ENCODE measurements around the gene HACE1. TPM values are rescaled to one million over a fixed set of nuclear protein-coding genes. Genes with fewer than 3 reads are reported as not detected.

HACE1 gene
- total and polyA plus RNA-seq, 2 donors from 2014 or later, result 6.2 to 12.3 TPM

- Histone ChIP-seq H3K27ac (ENCODE audit: low read depth in 2 of 2, low read length in 2 of 2) (no peak overlapping the region), H3K4me3 (ENCODE audit: low read length in 3 of 3) (no peak overlapping the region), H3K9me3 (ENCODE audit: control insufficient read depth in 2 of 3, insufficient read depth in 1 of 3, low read length in 3 of 3) (peaks cover 0 to 6% (median 4%) of the 10 kb centered on the region in 3 donors), H3K36me3 (ENCODE audit: control insufficient read depth in 2 of 3, insufficient read depth in 3 of 3, low read length in 3 of 3) (no peaks in the 10 kb centered on the region), H3K4me1 (ENCODE audit: control insufficient read depth in 2 of 3, insufficient read depth in 2 of 3, low read depth in 1 of 3, low read length in 3 of 3) (no peaks in the 10 kb centered on the region), H3K27me3 (ENCODE audit: control insufficient read depth, insufficient read depth, low read length) (no peaks in the 10 kb centered on the region), H3K9ac (ENCODE audit: low read length in 3 of 3) (no peak overlapping the region)
- DNase-seq (peak in 4 of 5 donors; percentile 51 to 87 (median 76)), FAIRE-seq (no peak)
- TF ChIP-seq CTCF (IDR thresholded peaks at IDR 0.05; ENCODE audit: borderline replicate concordance, extremely low read depth, insufficient read depth), result no peak
- intact Hi-C loops (cut with DNase I), result no loop called here
Observed at GRCh38 chr6:104887350-104887749, 27.6 kb upstream of the HACE1 start.

GRCh38 chr6:104885518-104886043, 25.9 kb upstream of the HACE1 start:
- no peaks in the 10 kb centered on the region for H3K36me3 ChIP-seq (ENCODE audit: control insufficient read depth in 2 of 3, insufficient read depth in 3 of 3, low read length in 3 of 3)
- no peak overlapping the region for H3K27ac ChIP-seq (ENCODE audit: low read depth in 2 of 2, low read length in 2 of 2)
- H3K27me3 ChIP-seq (ENCODE audit: control insufficient read depth, insufficient read depth, low read length), result no peaks in the 10 kb centered on the region
- TF ChIP-seq CTCF (IDR thresholded peaks at IDR 0.05; ENCODE audit: borderline replicate concordance, extremely low read depth, insufficient read depth), result no peak
- peaks cover 0 to 6% (median 4%) of the 10 kb centered on the region in 3 donors for H3K9me3 ChIP-seq (ENCODE audit: control insufficient read depth in 2 of 3, insufficient read depth in 1 of 3, low read length in 3 of 3)
- FAIRE-seq (no peak), DNase-seq (no peak)
- H3K4me1 ChIP-seq (ENCODE audit: control insufficient read depth in 2 of 3, insufficient read depth in 2 of 3, low read depth in 1 of 3, low read length in 3 of 3), result no peaks in the 10 kb centered on the region
- H3K4me3 ChIP-seq (ENCODE audit: low read length in 3 of 3), result no peak overlapping the region
- H3K9ac ChIP-seq (ENCODE audit: low read length in 3 of 3), result no peak overlapping the region
- intact Hi-C loops (cut with DNase I), result no loop called here

GRCh38 chr6:104884867-104885517, 25.3 kb upstream of the HACE1 start:
- Histone ChIP-seq H3K9ac (ENCODE audit: low read length in 3 of 3) (no peak overlapping the region), H3K27me3 (ENCODE audit: control insufficient read depth, insufficient read depth, low read length) (no peaks in the 10 kb centered on the region), H3K9me3 (ENCODE audit: control insufficient read depth in 2 of 3, insufficient read depth in 1 of 3, low read length in 3 of 3) (peaks cover 0 to 6% (median 4%) of the 10 kb centered on the region in 3 donors), H3K4me3 (ENCODE audit: low read length in 3 of 3) (no peak overlapping the region), H3K4me1 (ENCODE audit: control insufficient read depth in 2 of 3, insufficient read depth in 2 of 3, low read depth in 1 of 3, low read length in 3 of 3) (no peaks in the 10 kb centered on the region), H3K27ac (ENCODE audit: low read depth in 2 of 2, low read length in 2 of 2) (no peak overlapping the region), H3K36me3 (ENCODE audit: control insufficient read depth in 2 of 3, insufficient read depth in 3 of 3, low read length in 3 of 3) (no peaks in the 10 kb centered on the region)
- DNase-seq (no peak), FAIRE-seq (no peak)
- intact Hi-C loops (cut with DNase I), result no loop called here
- no peak for TF ChIP-seq CTCF (IDR thresholded peaks at IDR 0.05; ENCODE audit: borderline replicate concordance, extremely low read depth, insufficient read depth)
